Measurements from ENCODE around the gene CAMK1D.

GRCh38 chr10:12444981-12445700, 95.8 kb downstream of the CAMK1D start:
- no peak for TF ChIP-seq CTCF (IDR thresholded peaks at IDR 0.05 in 4 of 5, conservative IDR thresholded peaks at IDR 0.05 in 1 of 5)
- TF ChIP-seq POLR2A (IDR thresholded peaks at IDR 0.05) = no peak

Measured in gastrocnemius medialis (tissue), 4 donors.